NCI-H2107 treated with DMSO at 0.1 percent for 48 hours (cell line): ENCODE measurements around the gene BLOC1S4.

Experiments
- DNase-seq: peaks from one replicate; lab custom pipeline; 2025; ENCODE audit not compliant: unreplicated experiment; lab: John Stamatoyannopoulos, UW

Gene BLOC1S4

DNA sequence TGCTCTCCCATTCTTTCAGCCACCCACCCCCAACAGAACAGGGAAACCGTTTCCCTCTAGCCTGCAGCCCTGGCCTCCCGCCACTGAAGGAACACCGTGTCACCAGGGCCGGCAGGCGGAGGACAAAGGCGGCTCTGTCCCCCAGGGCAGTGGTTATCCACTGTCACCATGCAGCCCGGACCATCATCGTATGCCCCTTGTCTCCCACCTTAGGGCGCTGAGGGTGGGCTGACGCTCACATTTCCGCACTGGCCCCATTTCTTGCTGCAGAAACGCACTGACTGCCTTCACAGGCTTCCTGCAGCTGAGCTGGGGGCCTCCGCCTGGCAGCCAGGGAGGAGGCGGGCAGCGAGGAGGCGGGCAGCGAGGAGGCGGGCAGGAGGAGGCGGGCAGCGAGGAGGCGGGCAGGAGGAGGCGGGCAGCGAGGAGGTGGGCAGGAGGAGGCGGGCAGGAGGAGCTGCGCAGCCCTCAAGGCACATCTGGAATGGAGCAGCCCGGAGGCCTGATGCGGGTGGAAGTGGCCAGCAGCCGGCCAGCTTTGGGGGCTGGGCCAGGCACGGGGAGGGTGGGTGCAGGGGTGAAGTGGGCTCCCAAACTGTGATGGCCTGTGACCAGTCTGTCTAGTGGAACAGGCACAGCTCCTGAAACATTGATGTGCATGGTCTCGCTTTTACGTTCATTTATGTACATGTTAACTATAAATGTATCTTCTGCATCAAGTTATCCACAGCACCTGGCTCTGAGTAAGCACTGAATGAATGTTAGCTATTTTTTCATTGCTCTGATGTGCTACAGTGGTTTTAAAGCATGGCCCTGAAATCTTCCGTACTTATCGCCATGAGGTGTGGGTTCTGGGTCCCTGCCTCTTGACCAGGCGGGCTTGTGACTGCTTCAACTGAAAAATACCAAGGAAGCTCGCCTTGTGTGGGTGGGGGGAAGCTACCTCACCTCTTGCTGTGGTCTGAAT, 46.0 kb downstream of the BLOC1S4 start:
- no peak for DNase-seq

DNA sequence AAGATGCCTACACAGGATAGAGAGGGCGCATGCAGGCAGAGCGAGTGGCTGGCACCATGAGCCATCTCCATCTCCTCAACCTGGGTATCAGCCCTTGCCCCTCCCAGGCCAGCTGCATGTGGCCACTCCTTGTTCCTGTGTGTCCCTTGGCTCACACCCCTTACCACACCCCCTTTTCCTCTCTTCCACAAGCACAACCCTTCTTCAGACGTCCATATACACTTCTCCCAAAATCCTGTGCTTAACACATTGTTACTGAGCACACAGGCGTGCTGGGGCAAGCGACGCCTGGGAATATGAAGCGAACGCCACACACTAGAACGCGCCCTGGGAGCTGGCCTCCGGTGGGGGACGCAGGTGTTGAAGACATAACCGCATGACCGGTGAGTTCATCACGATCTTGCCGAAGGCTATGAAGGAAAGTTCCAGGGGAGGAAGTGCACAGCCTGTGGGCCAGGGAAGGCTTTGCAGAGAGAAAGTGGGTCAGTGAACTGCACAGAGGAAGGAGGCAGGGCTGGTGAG, 47.4 kb downstream of the BLOC1S4 start:
- DNase-seq, result no peak

DNA sequence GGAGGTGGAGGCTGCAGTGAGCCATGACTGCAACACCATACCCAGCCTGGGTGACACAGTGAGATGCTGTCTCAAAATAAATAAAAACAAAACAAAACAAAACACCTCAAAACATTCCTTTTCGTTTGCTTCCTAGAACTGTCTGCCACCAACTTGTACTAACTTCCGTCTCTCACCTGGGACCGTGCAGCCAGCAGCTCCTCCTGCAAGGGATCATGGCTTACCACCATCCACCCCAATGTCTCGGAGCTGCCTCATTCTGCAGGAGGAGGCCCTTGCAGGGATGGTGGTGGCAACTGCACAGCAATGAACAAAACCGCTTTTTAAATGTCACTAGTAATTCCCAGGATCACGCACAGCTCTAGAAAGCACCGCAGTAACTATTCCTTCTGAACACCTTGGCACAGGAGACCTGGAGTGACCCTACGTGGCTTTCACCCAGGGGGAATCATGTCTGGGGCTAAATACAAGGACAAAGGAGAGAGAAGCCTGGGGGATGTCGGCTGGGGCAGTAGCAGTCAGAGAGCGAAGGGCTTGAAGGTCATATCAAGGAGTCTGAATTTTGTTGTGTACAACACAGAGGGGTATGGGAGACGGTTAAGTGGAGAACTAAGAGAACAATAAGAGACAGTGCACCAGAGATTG, 49.1 kb downstream of the BLOC1S4 start:
- no peak for DNase-seq

DNA sequence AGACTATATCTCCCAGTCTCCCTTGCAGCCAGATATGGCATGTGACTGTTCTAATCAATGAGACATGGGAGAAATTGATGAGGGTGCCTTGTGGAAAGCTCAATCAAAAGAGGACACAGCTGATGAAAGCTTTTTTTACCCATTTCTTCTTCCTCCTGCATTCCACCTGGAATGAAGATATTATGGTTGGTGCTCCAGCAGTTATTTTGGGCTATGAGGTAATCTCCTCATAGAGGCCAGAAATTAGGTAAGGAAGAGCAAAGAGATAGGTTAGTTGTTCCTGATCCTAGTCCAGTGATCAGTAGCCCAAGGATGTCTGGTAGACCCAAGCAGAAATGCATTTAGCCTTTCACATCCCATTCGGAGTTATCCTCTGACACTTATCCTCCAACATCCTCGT, 49.7 kb downstream of the BLOC1S4 start:
- no peak for DNase-seq
